ENCODE results near the gene NELL1. TPM values are rescaled to one million over a fixed set of nuclear protein-coding genes. Genes with fewer than 3 reads are reported as not detected.

NELL1 gene
- total and polyA plus RNA-seq, 2 experiments from 2014 or later = 1.6 TPM; not detected in 1

DNA sequence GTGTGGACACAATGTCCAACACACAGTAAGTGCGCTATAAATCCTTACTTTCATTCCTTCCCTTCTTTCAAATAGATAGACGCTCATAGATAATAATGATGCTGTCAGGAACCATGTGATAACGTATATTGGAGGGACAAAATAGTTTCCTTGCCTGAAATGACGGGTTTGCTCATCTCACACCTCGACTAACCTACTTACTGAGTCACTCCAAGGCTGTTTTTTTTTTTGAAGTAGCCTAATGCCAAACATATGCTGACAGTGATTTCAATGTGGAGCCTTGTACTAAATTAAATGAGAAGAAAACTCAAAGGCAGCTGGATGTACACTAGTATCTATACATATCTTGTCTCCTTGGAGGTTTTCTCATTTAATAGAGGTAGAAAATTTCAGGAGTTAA, 400.5 kb downstream of the NELL1 start:
- Mint-ChIP-seq H3K27ac (0 out of 2 replicates have a peak overlapping the region, but pooled peaks have one; percentile 54), H3K36me3 (ENCODE audit: low read depth) (no peaks in the 10 kb centered on the region), H3K27me3 (ENCODE audit: insufficient read depth, low read depth, poor library complexity) (no peaks in the 10 kb centered on the region), H3K4me1 (peaks cover 13% of the 10 kb centered on the region), H3K4me3 (no peak overlapping the region), H3K9me3 (no peaks in the 10 kb centered on the region)
- no peak overlapping the region for H3K4me3 ChIP-seq
- H3K36me3 ChIP-seq (ENCODE audit: insufficient read depth) = no peaks in the 10 kb centered on the region
- no peak for DNase-seq (ENCODE audit: low spot score)
- ATAC-seq = no peak
- no peak overlapping the region for H3K4me2 ChIP-seq
- no peak for TF ChIP-seq EZH2 (IDR thresholded peaks at IDR 0.05; ENCODE audit: low read depth, unreplicated experiment)
- no peak for TF ChIP-seq NANOG (IDR thresholded peaks at IDR 0.05; ENCODE audit: borderline replicate concordance)
- no peak for TF ChIP-seq CREB1 (CRISPR knock-in tag; IDR thresholded peaks at IDR 0.05; ENCODE audit: low read depth)
- TF ChIP-seq, protein P1, sequence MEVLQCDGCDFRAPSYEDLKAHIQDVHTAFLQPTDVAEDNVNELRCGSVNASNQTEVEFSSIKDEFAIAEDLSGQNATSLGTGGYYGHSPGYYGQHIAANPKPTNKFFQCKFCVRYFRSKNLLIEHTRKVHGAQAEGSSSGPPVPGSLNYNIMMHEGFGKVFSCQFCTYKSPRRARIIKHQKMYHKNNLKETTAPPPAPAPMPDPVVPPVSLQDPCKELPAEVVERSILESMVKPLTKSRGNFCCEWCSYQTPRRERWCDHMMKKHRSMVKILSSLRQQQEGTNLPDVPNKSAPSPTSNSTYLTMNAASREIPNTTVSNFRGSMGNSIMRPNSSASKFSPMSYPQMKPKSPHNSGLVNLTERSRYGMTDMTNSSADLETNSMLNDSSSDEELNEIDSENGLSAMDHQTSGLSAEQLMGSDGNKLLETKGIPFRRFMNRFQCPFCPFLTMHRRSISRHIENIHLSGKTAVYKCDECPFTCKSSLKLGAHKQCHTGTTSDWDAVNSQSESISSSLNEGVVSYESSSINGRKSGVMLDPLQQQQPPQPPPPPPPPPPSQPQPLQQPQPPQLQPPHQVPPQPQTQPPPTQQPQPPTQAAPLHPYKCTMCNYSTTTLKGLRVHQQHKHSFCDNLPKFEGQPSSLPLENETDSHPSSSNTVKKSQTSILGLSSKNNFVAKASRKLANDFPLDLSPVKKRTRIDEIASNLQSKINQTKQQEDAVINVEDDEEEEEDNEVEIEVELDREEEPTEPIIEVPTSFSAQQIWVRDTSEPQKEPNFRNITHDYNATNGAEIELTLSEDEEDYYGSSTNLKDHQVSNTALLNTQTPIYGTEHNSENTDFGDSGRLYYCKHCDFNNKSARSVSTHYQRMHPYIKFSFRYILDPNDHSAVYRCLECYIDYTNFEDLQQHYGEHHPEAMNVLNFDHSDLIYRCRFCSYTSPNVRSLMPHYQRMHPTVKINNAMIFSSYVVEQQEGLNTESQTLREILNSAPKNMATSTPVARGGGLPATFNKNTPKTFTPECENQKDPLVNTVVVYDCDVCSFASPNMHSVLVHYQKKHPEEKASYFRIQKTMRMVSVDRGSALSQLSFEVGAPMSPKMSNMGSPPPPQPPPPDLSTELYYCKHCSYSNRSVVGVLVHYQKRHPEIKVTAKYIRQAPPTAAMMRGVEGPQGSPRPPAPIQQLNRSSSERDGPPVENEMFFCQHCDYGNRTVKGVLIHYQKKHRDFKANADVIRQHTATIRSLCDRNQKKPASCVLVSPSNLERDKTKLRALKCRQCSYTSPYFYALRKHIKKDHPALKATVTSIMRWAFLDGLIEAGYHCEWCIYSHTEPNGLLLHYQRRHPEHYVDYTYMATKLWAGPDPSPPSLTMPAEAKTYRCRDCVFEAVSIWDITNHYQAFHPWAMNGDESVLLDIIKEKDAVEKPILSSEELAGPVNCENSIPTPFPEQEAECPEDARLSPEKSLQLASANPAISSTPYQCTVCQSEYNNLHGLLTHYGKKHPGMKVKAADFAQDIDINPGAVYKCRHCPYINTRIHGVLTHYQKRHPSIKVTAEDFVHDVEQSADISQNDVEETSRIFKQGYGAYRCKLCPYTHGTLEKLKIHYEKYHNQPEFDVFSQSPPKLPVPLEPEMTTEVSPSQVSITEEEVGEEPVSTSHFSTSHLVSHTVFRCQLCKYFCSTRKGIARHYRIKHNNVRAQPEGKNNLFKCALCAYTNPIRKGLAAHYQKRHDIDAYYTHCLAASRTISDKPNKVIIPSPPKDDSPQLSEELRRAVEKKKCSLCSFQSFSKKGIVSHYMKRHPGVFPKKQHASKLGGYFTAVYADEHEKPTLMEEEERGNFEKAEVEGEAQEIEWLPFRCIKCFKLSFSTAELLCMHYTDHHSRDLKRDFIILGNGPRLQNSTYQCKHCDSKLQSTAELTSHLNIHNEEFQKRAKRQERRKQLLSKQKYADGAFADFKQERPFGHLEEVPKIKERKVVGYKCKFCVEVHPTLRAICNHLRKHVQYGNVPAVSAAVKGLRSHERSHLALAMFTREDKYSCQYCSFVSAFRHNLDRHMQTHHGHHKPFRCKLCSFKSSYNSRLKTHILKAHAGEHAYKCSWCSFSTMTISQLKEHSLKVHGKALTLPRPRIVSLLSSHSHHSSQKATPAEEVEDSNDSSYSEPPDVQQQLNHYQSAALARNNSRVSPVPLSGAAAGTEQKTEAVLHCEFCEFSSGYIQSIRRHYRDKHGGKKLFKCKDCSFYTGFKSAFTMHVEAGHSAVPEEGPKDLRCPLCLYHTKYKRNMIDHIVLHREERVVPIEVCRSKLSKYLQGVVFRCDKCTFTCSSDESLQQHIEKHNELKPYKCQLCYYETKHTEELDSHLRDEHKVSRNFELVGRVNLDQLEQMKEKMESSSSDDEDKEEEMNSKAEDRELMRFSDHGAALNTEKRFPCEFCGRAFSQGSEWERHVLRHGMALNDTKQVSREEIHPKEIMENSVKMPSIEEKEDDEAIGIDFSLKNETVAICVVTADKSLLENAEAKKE (CRISPR knock-in tag; IDR thresholded peaks at IDR 0.05) = no peak
- TF ChIP-seq, protein P2, sequence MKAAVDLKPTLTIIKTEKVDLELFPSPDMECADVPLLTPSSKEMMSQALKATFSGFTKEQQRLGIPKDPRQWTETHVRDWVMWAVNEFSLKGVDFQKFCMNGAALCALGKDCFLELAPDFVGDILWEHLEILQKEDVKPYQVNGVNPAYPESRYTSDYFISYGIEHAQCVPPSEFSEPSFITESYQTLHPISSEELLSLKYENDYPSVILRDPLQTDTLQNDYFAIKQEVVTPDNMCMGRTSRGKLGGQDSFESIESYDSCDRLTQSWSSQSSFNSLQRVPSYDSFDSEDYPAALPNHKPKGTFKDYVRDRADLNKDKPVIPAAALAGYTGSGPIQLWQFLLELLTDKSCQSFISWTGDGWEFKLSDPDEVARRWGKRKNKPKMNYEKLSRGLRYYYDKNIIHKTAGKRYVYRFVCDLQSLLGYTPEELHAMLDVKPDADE (IDR thresholded peaks at IDR 0.05) = no peak
- no peak for TF ChIP-seq EZH2phosphoT487 (IDR thresholded peaks at IDR 0.05; ENCODE audit: unreplicated experiment)
- TF ChIP-seq, protein P3, sequence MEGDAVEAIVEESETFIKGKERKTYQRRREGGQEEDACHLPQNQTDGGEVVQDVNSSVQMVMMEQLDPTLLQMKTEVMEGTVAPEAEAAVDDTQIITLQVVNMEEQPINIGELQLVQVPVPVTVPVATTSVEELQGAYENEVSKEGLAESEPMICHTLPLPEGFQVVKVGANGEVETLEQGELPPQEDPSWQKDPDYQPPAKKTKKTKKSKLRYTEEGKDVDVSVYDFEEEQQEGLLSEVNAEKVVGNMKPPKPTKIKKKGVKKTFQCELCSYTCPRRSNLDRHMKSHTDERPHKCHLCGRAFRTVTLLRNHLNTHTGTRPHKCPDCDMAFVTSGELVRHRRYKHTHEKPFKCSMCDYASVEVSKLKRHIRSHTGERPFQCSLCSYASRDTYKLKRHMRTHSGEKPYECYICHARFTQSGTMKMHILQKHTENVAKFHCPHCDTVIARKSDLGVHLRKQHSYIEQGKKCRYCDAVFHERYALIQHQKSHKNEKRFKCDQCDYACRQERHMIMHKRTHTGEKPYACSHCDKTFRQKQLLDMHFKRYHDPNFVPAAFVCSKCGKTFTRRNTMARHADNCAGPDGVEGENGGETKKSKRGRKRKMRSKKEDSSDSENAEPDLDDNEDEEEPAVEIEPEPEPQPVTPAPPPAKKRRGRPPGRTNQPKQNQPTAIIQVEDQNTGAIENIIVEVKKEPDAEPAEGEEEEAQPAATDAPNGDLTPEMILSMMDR (conservative IDR thresholded peaks at IDR 0.05; ENCODE audit: low read depth in 2 of 2) = no peak
- TF ChIP-seq STAT1 (IDR thresholded peaks at IDR 0.05; ENCODE audit: unreplicated experiment) = no peak
- no peaks in the 10 kb centered on the region for H3K27me3 ChIP-seq (ENCODE audit: insufficient read depth)
- peaks cover 3% of the 10 kb centered on the region; the same call in 1 of the 2 replicates for H3K9me2 ChIP-seq (ENCODE audit: insufficient read depth)
- peaks cover 13% of the 10 kb centered on the region for H3K4me1 ChIP-seq (ENCODE audit: insufficient read depth)
- H4K20me1 ChIP-seq (replicated peaks; ENCODE audit: insufficient read depth) = no peaks in the 10 kb centered on the region
- peak overlapping the region; percentile 47; the same call in 1 of the 2 replicates for H2AFZ ChIP-seq
- no peak overlapping the region for H3K27ac ChIP-seq (ENCODE audit: low read depth)
- no peaks in the 10 kb centered on the region for H3F3A ChIP-seq (replicated peaks; ENCODE audit: low read depth)
- H3K79me2 ChIP-seq (replicated peaks; ENCODE audit: insufficient read depth) = no peaks in the 10 kb centered on the region

All from GM23338 (cell line).